GM19023 (cell line): Measurements from ENCODE around the gene TMEM151B.

Experiments used
- ATAC-seq: cut with Tn5 transposase; IDR thresholded peaks from one replicate; pipeline ENCODE4 v1.9.1; 2021; ENCODE audit warnings: mild to moderate bottlenecking, moderate library complexity; ENCODE audit not compliant: unreplicated experiment

The TMEM151B gene

DNA sequence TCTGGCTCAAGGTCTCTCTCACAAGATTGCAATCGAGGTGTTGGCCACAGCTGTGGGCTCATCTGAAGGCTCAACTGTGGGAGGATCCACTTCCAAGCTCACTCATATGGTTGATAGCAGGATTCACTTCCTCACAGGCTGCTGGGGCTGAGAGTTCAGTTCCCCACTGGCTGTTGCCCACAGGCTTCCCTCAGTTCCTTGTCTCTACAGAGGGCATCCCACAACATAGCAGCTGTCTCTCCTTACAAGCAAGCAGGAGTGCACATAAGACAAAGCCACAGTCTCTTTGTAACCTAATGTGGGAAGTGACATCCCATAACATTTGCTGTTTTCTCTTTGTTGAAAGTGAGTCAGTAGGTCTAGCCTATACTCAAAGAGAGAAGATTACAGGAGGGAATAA lies 86.2 kb downstream of the TMEM151B start:
- no peak for ATAC-seq
